ENCODE results near the gene RUSC2. TPM values are rescaled to one million over a fixed set of nuclear protein-coding genes. Genes with fewer than 3 reads are reported as not detected.
"Not testable (repeated sequence)": the region's sequence is repeated elsewhere in the genome, so short reads cannot be mapped to it uniquely, and the experiment has no call there.

RUSC2 gene
- total RNA-seq (1 to 10 TPM in 1 of 2 experiments, under 1 TPM in 1; 0.86 to 1.5 TPM), polyA plus RNA-seq (under 1 TPM in 1 of 3 donors, not detected in 2; 0.05 TPM), total RNA-seq (0 to 14.4 (median 1.3) reads per million in 6 experiments)

- DNase-seq (peak; percentile 17 to 58 (median 34)), ATAC-seq (peak; percentile 75 to 88)
- Mint-ChIP-seq H3K27ac (peak within 1 kb of the TSS in 4 of 10 donors; percentile 14 to 37 (median 26)), H3K36me3 (no peaks in the 10 kb centered on the region), H3K4me1 (peaks cover 13 to 24% (median 20%) of the 10 kb centered on the region in 4 donors), H3K9me3 (no peaks in the 10 kb centered on the region), H3K27me3 (peaks cover 0 to 20% (median 15%) of the 10 kb centered on the region in 5 donors), H3K4me3 (peak within 1 kb of the TSS; percentile 76 to 89 (median 82))
- POLR2A ChIA-PET: interaction anchor here (1.2 kb wide), 1 partner anchor 115 kb away, joined by 3 read pairs; the partner anchor contains the start of gene TESK1
Measured at GRCh38 chr9:35489313-35490154, at the start of gene RUSC2. Gene RUSC2 (plus strand): TSS chr9:35490111. CDS start chr9:35546522, 56,411 bp downstream.

DNA sequence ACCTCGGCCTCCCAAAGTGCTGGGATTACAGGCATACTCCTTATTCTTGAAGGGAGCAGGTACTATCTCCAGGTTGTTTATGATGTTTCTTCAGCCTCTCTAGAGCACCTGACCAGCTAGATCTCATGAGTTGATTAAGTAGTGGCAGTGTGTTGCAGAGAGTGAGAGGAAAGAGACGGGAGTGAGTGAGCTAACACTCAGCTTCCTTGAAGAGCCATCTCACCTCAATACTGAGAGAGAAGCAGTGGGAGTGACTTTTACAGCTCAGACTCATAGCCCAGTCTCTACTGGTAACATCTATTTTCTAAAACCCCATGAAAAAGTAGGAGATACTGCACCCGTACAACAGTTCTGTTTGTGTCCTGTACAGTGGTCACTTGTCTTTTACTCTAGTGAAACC lies 43.9 kb upstream of the RUSC2 start:
- H3K4me3 Mint-ChIP-seq: no peak overlapping the region
- no peaks in the 10 kb centered on the region for H3K4me1 Mint-ChIP-seq
- peaks cover 8 to 31% (median 20%) of the 10 kb centered on the region in 5 donors for H3K27me3 Mint-ChIP-seq
- DNase-seq: no peak
- H3K27ac Mint-ChIP-seq: no peak overlapping the region
- H3K9me3 Mint-ChIP-seq: no peaks in the 10 kb centered on the region
- H3K36me3 Mint-ChIP-seq: no peaks in the 10 kb centered on the region
- POLR2A ChIA-PET: no interaction called here
- no peak for ATAC-seq

DNA sequence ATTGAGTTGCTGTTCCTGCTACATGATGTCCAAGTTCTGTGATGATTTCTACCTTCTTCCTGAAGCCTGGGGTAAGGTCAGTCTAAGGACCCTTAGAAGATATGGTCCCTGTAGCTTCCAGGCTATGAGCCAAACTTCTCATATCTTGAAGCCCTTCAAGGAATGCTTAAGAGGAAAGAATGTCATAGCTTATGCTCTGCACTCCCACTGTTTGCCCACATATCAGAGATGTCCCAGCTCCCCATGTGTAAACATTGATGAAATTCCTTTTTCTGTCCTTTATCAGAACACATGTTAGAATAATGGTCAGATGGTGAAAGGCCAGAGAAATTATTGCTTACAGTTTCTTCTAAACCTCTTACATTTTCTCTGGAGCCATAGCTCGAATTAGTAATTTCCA lies 41.4 kb upstream of the RUSC2 start:
- Mint-ChIP-seq H3K27ac (no peak overlapping the region), H3K27me3 (peaks cover 17 to 40% (median 31%) of the 10 kb centered on the region in 5 donors), H3K4me3 (no peak overlapping the region), H3K4me1 (no peaks in the 10 kb centered on the region), H3K36me3 (peaks cover 0 to 9% (median 0%) of the 10 kb centered on the region in 3 donors), H3K9me3 (peaks cover 0 to 17% (median 6%) of the 10 kb centered on the region in 9 donors)
- DNase-seq: no peak
- POLR2A ChIA-PET: no interaction called here
- no peak for ATAC-seq

DNA sequence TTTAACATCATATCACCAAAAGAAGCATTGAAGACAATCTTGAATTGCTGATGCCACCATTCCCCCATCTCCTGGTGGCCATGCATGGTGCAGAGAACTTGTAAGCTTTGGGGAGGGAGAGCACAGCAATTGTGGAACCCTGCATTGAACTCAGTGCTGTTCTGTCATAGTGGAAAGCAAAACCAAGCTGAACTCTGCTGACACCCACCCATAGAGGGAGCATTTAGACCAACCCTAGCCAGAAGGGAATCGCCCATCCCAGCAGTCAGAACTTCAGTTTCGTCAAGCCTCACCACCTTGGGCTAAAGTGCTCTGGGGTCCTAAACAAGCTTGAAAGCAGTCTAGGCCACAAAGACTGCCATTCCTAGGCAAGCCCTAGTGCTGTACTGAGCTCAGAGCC lies 37.4 kb upstream of the RUSC2 start:
- peaks cover 12 to 29% (median 20%) of the 10 kb centered on the region in 5 donors for H3K27me3 Mint-ChIP-seq
- POLR2A ChIA-PET: no interaction called here
- H3K9me3 Mint-ChIP-seq: peaks cover 6 to 33% (median 19%) of the 10 kb centered on the region in 9 donors
- H3K4me3 Mint-ChIP-seq: no peak overlapping the region
- no peaks in the 10 kb centered on the region for H3K4me1 Mint-ChIP-seq
- no peak for ATAC-seq
- DNase-seq: no peak
- H3K27ac Mint-ChIP-seq: no peak overlapping the region
- H3K36me3 Mint-ChIP-seq: peaks cover 0 to 18% (median 0%) of the 10 kb centered on the region in 3 donors

DNA sequence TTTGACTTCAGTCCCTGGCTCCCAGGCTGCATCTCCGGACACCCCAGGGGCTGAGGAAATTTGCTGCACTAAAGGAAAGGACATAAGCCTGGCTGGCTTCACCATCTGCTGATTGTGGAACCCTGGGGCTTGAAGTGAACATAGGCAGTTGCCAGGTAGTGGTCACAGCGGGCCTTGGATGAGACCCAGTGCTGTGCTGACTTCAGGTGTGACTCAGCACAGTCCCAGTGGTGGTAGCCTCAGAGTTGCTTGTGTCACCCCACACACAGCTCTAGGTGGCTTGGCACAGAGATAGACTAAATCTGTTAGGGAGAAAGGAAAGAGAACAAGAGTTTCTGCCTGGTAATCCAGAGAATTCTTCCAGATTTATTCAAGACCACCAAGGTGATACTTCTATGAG lies 36.1 kb upstream of the RUSC2 start:
- Mint-ChIP-seq H3K4me1 (no peaks in the 10 kb centered on the region), H3K36me3 (peaks cover 0 to 18% (median 0%) of the 10 kb centered on the region in 3 donors), H3K27me3 (peaks cover 12 to 29% (median 17%) of the 10 kb centered on the region in 5 donors), H3K4me3 (no peak overlapping the region), H3K27ac (no peak overlapping the region), H3K9me3 (peaks cover 6 to 33% (median 19%) of the 10 kb centered on the region in 9 donors)
- no peak for ATAC-seq
- POLR2A ChIA-PET: no interaction called here
- no peak for DNase-seq

DNA sequence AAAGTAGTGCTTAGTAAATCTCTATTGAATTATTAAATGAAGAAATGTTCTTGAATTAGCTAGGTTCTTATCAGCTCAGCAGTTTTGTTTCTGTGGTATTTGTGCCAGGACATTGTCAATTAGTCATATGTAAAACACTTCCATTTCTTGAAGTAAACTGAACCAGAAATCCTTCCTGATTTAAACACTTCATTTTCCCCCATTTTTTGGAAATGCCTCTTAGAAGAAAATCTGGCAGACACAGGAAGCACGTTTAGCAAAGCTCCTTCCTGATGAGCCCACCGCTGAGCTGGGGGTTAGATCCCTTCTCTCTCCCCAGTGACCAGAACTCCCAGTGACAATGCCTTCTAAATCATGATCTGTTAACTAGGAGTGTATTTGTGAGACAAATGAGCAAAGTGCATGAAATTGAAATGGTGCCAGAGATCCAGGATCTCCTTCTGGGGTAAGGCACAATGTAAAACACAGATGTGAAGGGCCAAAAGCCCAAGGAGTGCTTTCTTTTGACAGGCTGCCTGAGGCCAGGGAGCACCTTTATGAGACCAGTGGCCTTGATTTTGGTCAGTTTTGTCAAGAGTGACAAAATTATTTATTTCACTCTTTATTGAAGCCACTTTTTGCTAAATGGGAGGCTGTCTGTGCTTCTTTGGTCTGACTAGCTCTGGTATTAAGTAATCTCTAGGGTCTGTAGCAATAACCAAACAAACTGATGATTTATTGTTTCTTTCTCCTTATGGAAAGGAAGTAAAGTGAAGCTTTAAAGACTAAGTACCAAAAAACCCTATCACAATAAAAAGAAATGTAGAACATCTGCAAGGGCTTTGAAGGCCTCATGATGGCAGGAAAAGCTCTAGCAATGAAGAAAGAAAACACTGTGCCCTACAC lies 25.5 kb upstream of the RUSC2 start:
- Mint-ChIP-seq H3K27me3 (peaks cover 10 to 36% (median 26%) of the 10 kb centered on the region in 5 donors), H3K36me3 (peaks cover 0 to 17% (median 6%) of the 10 kb centered on the region in 3 donors), H3K27ac (no peak overlapping the region), H3K4me3 (no peak overlapping the region), H3K4me1 (no peaks in the 10 kb centered on the region), H3K9me3 (peaks cover 1 to 42% (median 21%) of the 10 kb centered on the region in 9 donors)
- POLR2A ChIA-PET: no interaction called here
- ATAC-seq (no peak), DNase-seq (no peak)

- H3K9me3 Mint-ChIP-seq: no peaks in the 10 kb centered on the region
- peaks cover 7 to 24% (median 14%) of the 10 kb centered on the region in 5 donors for H3K27me3 Mint-ChIP-seq
- no peak overlapping the region for H3K27ac Mint-ChIP-seq
- ATAC-seq (no peak), DNase-seq (no peak)
- POLR2A ChIA-PET: no interaction called here
- no peaks in the 10 kb centered on the region for H3K36me3 Mint-ChIP-seq
- no peaks in the 10 kb centered on the region for H3K4me1 Mint-ChIP-seq
- H3K4me3 Mint-ChIP-seq: no peak overlapping the region
Measured at GRCh38 chr9:35470340-35470739, 19.6 kb upstream of the RUSC2 start.

DNA sequence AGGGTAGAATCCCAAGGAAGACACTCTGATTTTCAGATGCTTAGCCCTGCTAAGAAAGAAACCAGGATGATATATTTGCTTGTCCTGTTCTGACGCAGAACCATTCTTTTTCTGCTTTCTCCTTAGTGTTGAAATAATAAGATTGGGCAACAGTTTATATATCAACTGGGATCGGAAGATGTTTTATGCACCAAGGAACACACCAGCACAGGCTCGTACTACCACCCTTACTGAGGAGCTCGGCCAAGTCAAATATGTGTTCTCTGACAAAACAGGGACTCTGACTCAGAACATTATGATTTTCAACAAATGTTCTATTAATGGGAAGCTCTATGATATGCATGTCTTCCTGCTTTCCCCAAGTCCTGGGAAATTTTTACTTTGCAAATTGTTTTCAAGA lies 19.0 kb upstream of the RUSC2 start:
- no peaks in the 10 kb centered on the region for H3K9me3 Mint-ChIP-seq
- no peak overlapping the region for H3K4me3 Mint-ChIP-seq
- H3K27ac Mint-ChIP-seq: no peak overlapping the region
- POLR2A ChIA-PET: no interaction called here
- H3K4me1 Mint-ChIP-seq: no peaks in the 10 kb centered on the region
- no peaks in the 10 kb centered on the region for H3K36me3 Mint-ChIP-seq
- DNase-seq: no peak
- ATAC-seq: no peak
- peaks cover 9 to 25% (median 19%) of the 10 kb centered on the region in 5 donors for H3K27me3 Mint-ChIP-seq

DNA sequence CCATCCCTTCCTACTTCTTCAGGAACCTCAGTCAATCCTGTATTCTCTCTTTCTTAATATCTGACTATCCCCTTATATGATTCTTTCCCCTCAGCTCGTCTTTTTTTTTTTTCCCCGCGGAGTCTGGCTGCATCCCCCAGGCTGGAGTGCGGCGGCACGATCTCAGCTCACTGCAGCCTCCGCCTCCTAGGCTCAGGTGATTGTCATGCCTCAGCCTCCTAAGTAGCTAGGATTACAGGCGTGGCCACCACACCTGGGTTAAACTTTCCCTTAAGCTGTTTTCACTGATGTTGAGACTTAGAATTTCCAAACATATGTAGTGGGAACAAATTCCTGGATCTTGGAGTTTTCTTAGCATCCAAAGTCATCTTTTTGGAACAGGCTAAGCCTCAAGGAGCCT lies 13.3 kb upstream of the RUSC2 start:
- Mint-ChIP-seq H3K4me3 (no peak overlapping the region), H3K4me1 (no peaks in the 10 kb centered on the region), H3K27ac (no peak overlapping the region), H3K27me3 (peaks cover 10 to 34% (median 24%) of the 10 kb centered on the region in 5 donors), H3K36me3 (no peaks in the 10 kb centered on the region), H3K9me3 (no peaks in the 10 kb centered on the region)
- POLR2A ChIA-PET: no interaction called here
- DNase-seq (no peak), ATAC-seq (no peak)

GRCh38 chr9:35477211-35477855 lies 12.6 kb upstream of the RUSC2 start:
- ATAC-seq (peak; percentile 54 to 72), DNase-seq (peak in 3 of 10 donors; percentile 27 to 33 (median 28))
- POLR2A ChIA-PET: not testable (repeated sequence)

GRCh38 chr9:35478871-35479270 lies 11.0 kb upstream of the RUSC2 start:
- ATAC-seq (no peak), DNase-seq (no peak)
- H3K4me3 Mint-ChIP-seq: no peak overlapping the region
- no peak overlapping the region for H3K27ac Mint-ChIP-seq
- no peaks in the 10 kb centered on the region for H3K4me1 Mint-ChIP-seq
- POLR2A ChIA-PET: no interaction called here
- peaks cover 10 to 28% (median 23%) of the 10 kb centered on the region in 5 donors for H3K27me3 Mint-ChIP-seq
- no peaks in the 10 kb centered on the region for H3K9me3 Mint-ChIP-seq
- no peaks in the 10 kb centered on the region for H3K36me3 Mint-ChIP-seq

More at GRCh38 chr9:35477211-35477855, 12.6 kb upstream of the RUSC2 start:
- not testable (repeated sequence) for H3K9me3 Mint-ChIP-seq, H3K4me1 Mint-ChIP-seq, H3K4me3 Mint-ChIP-seq, H3K27ac Mint-ChIP-seq, H3K36me3 Mint-ChIP-seq
- peaks cover 10 to 34% (median 24%) of the 10 kb centered on the region in 5 donors for H3K27me3 Mint-ChIP-seq

DNA sequence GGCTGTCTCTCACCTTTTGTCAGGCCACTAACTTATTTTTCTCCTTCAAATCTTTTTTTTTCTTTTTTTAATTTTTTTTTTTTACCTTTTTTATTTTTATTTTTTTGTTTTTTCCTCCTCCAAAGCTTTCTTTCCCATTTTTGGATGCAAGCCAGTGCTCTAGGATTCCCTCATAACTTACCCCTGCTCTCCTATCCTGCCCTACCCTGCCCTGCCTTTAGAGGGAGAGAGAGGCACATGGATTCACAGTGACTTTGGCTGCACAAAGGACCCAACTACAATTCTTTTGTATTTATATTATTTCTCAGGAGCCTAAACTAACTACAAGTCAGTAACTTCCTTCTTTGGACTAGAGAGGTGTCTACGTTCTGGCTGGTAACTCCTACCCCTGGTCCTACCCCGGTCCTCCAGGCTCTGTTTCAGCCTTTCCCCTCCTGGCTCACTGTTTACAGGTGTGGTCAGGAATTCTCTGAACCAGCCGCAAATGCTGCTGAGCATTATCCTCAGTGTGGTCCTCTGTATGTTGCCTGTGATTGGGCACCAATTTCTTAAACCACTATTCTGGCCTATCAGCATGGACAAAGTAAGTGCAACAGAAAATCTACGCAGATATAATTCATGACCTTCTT lies 8.4 kb upstream of the RUSC2 start:
- peak overlapping the region in 1 of 10 donors; percentile 15 for H3K4me3 Mint-ChIP-seq
- no peaks in the 10 kb centered on the region for H3K36me3 Mint-ChIP-seq
- DNase-seq (peak in 2 of 10 donors; percentile 2 to 15), ATAC-seq (no peak)
- POLR2A ChIA-PET: no interaction called here
- H3K9me3 Mint-ChIP-seq: no peaks in the 10 kb centered on the region
- no peaks in the 10 kb centered on the region for H3K4me1 Mint-ChIP-seq
- peaks cover 5 to 17% (median 11%) of the 10 kb centered on the region in 5 donors for H3K27me3 Mint-ChIP-seq
- H3K27ac Mint-ChIP-seq: no peak overlapping the region
